HG02642 (cell line): ENCODE results near the gene ZNF644.

Experiments used
- ATAC-seq: cut with Tn5 transposase; IDR thresholded peaks from one replicate; pipeline ENCODE4 v1.9.1; 2021; ENCODE audit warnings: mild to moderate bottlenecking; ENCODE audit not compliant: unreplicated experiment, poor library complexity

The ZNF644 gene

GRCh38 chr1:90990779-90991178, 31.1 kb downstream of the ZNF644 start:
- ATAC-seq: no peak

GRCh38 chr1:90989990-90990389, 31.8 kb downstream of the ZNF644 start:
- ATAC-seq: peak; percentile 61

- ATAC-seq: no peak
Observed at GRCh38 chr1:90989302-90989701, 32.5 kb downstream of the ZNF644 start.

- no peak for ATAC-seq
Observed at GRCh38 chr1:90987841-90988240, 34.0 kb downstream of the ZNF644 start.

- ATAC-seq: no peak
Observed at GRCh38 chr1:90986953-90987352, 34.9 kb downstream of the ZNF644 start.

DNA sequence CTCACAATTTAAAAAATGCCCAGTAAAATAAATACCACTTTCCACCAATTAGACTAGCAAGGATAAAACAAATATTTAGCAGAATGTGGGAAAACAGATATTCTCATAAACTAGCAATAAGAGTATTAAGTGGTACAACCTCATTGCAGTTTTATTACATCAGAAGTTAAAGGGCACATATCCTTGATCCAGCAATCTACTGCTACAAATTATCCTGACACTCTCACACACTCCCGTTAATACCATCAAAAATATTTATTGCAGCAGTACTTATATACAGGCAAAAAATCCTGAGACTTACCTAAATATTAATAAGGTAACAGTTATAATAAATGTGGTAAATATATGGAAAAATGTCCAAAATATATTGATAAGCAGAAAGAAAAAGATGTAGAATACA, 44.3 kb downstream of the ZNF644 start:
- no peak for ATAC-seq

GRCh38 chr1:90973897-90974798, 47.7 kb downstream of the ZNF644 start:
- no peak for ATAC-seq

DNA sequence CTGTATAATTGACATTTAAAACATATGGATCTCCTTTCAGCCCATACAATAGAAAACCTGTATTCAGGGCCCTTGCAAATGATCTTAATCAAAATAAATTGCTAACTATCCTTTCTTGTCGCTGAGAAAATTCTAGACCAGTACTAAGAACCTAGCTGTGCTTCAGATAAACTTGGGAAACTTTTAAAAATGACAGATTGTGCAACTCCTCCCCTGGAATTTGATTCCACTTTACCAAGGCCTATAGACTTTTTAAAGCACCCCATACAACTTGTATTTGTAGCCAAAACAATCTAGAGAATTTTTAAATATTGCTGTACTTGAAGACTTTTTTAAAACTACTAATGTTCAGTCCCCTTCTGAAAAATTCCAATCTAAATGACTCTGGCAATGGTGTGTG, 51.6 kb downstream of the ZNF644 start:
- ATAC-seq: no peak

DNA sequence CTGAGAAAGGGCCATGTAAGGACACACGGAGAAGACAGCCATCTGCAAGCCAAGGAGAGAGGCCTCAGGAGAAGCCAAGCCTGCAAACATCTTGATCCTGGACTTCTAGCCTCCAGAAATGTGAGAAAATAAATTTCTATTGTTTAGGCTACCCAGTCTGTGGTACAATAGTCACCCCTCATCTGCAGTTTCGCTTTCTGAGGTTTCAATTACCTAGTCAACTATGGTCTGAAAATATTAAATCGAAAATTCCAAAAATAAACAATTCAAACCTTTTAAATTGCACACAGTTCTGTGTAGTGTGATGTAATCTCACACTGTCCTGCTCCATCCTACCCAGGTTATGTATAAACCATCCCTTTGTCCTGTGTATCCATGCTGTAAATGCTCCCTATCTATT, 52.6 kb downstream of the ZNF644 start:
- ATAC-seq: no peak

DNA sequence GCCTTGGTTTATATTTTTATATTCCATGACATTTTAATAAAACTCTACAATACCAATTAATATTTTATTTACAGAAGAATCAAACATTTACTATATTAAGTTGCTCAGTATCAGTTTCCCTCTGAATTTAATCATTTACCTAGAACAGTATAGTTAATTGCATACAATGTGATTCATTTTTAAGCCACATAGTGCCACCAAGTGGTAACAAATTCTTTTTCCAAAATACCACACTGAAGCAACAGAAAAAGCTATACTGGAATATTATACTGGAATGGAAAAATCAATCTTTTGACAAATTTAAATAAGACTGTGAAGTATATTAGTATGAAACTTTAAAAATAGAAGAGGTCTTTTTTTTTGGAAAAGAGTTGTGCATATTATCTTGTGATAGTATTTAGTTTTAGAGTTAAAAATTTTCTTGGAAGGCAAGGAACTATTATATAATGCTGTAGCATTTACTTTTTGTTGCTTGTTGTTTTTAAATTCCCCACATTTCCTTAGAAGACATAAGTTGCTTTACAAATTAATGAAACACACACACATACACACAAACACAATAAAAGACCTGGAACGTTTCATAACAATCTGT, 57.3 kb downstream of the ZNF644 start:
- ATAC-seq: no peak

DNA sequence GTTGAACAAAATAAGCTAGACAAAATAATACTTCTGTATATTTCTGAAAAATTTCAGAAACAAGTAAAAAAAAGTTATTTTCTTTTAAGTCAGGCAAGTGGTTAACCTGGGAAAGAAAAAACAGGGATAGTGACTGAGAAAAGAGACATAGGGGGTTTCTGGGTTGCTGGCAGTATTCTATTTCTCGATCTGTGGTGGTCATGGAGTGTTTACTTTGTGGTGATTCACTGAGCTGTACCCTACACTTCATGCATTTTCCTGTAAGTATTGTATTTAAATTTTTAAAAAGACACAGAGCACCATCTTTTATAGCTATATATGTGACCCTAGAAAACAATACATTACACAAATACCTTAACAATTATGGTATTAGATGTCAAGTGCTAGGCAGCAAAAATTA, 58.2 kb downstream of the ZNF644 start:
- ATAC-seq: no peak

DNA sequence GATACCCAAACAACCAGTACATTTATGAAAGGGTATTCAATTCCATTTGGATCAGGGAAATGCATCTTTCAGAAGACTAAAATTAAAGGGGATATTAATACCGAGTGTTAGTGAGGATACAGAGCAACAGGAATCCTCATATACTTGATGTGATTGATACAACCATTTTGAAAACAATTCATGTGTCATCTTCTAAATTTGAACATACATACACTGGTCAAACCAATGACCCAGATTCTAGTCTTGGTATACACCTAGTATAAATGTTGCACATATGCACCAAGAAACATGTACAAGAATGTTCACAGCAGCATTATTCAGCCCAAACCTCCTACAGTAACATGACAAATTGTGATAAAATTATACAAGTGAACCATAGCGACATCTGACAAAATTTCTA, 58.6 kb downstream of the ZNF644 start:
- ATAC-seq: no peak

GRCh38 chr1:90959352-90960206, 62.3 kb downstream of the ZNF644 start:
- ATAC-seq: peak; percentile 66

DNA sequence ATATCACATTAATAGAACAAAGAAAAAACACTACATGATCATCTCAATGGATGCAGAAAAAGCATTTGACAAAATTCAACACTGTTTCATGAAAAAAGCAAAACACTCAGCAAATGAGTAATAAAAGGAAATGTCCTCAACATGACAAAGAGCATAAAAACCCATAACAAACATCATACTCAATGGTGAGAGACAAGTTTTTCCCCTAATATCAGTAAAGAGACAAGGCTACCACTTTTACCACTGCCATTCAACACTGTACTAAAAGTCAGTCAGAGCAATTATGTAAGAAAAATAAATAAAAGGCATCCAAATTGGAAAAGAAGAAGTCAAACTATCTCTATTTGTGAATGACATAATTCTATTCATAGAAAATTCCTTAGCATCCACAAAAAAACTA, 64.3 kb downstream of the ZNF644 start:
- no peak for ATAC-seq

DNA sequence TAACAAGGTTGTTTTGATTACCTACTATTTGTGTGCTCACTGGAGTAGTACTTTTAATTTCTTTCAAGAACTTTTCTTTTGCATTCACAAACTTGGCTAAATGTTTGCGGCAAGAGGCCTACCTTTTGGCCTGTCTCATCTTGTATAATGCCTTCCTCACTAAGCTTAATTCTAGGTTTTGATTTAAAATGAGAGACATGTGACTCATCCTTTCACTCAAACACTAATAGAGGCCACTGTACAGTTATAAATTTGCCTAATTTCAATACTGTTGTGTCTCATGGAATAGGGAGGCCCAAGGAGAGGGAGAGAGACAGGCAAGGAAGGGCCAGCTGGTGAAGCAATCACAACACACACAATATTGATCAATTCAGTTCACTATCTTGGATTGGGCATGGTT, 66.1 kb downstream of the ZNF644 start:
- ATAC-seq: no peak

DNA sequence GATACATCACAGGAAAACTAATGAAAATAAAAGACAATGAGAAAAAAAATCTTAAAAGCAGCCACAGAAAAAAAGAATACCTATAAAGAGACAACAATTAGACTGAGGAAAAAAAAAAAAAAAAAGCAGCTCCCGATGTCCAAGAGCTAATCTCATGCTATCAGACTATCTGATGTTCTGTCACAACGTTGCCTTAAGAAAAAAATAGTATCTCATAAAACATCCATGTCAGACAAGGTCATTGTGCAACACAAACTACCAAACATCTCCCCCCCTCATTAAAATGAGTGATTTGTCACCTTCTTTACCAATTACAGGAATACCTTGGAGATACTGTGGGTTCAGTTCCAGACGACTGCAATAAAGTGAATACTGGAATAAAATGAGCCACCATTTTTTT, 68.9 kb downstream of the ZNF644 start:
- no peak for ATAC-seq

- ATAC-seq: no peak
Observed at GRCh38 chr1:90951009-90951408, 70.8 kb downstream of the ZNF644 start.

DNA sequence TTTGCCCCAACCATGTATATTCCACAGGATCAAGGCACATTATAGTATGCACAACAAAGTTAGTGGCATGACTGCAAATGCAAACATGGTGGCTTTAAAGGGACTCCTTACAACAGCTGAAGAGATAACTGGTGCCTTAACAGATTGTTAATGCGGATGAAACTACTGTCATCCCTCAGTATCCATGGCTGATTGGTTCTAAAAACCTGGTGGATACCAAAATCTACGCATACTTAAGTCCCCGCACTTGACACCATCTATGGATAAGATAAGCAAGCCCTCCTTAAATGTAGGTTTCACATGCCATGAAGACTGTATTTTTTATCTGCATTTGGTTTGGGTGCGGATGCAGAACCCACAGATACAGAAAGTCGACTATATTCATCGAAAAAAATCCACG, 73.5 kb downstream of the ZNF644 start:
- no peak for ATAC-seq

- no peak for ATAC-seq
Observed at GRCh38 chr1:90946630-90947029, 75.2 kb downstream of the ZNF644 start.

GRCh38 chr1:90945287-90945686, 76.5 kb downstream of the ZNF644 start:
- ATAC-seq: no peak

- ATAC-seq: no peak
Observed at GRCh38 chr1:90943966-90944365, 77.9 kb downstream of the ZNF644 start.
